Endothelial cell (in vitro differentiated cells): ENCODE measurements around the gene WASF2. TPM values are rescaled to one million over a fixed set of nuclear protein-coding genes. Genes with fewer than 3 reads are reported as not detected.

Experiments used
- DNase-seq: peaks from one replicate; pipeline ENCODE4 v3.0.0; 2021; ENCODE audit warnings: low spot score
- H3K27ac Mint-ChIP-seq: one replicate; pipeline ENCODE4 v1.8.0; 2021; ENCODE audit warnings: mixed read lengths, inconsistent platforms; ENCODE audit not compliant: unreplicated experiment
- H3K27me3 Mint-ChIP-seq: one replicate; pipeline ENCODE4 v1.8.0; 2021; ENCODE audit warnings: mild to moderate bottlenecking, moderate library complexity, mixed read lengths, inconsistent platforms; ENCODE audit not compliant: unreplicated experiment
- H3K36me3 Mint-ChIP-seq: one replicate; pipeline ENCODE4 v1.8.0; 2021; ENCODE audit warnings: mild to moderate bottlenecking, low read depth, mixed read lengths, inconsistent platforms; ENCODE audit not compliant: unreplicated experiment
- H3K4me1 Mint-ChIP-seq: one replicate; pipeline ENCODE4 v1.8.0; 2021; ENCODE audit warnings: mild to moderate bottlenecking, mixed read lengths, inconsistent platforms; ENCODE audit not compliant: unreplicated experiment
- H3K4me3 Mint-ChIP-seq: one replicate; pipeline ENCODE4 v1.8.0; 2021; ENCODE audit warnings: mild to moderate bottlenecking, mixed read lengths, inconsistent platforms; ENCODE audit not compliant: unreplicated experiment
- H3K9me3 Mint-ChIP-seq: one replicate; pipeline ENCODE4 v1.8.0; 2021; ENCODE audit warnings: mixed read lengths, inconsistent platforms; ENCODE audit not compliant: unreplicated experiment
- CTCF ChIP-seq: fragments of 200-600 bp; sonication (generic); IDR thresholded peaks from one replicate; pipeline ENCODE4 v1.5.0; 2021; ENCODE audit warnings: antibody characterized with exemption; ENCODE audit not compliant: unreplicated experiment
- total RNA-seq: library from RNA; stranded (reverse); fragmentation: NEBNext Ultra II Directional; extraction: Animal tissue kit (Norgen Biotek cat#: 25700); gene quantifications from one replicate; pipeline ENCODE4 v1.2.1, GENCODE V29; 2021; ENCODE audit not compliant: unreplicated experiment

WASF2 gene
- total RNA-seq, 1 donor from 2014 or later: 272 TPM

- H3K27me3 Mint-ChIP-seq: peaks cover 3% of the 10 kb centered on the region
- H3K36me3 Mint-ChIP-seq: peaks cover 4% of the 10 kb centered on the region
- no peak overlapping the region for H3K4me3 Mint-ChIP-seq
- H3K4me1 Mint-ChIP-seq: peaks cover 19% of the 10 kb centered on the region
- DNase-seq: no peak
- H3K27ac Mint-ChIP-seq: no peak overlapping the region
- no peak for TF ChIP-seq CTCF
- no peaks in the 10 kb centered on the region for H3K9me3 Mint-ChIP-seq
These were observed 109.7 kb downstream of the WASF2 start for GRCh38 chr1:27380224-27380623.

GRCh38 chr1:27379564-27380122 lies 110.3 kb downstream of the WASF2 start:
- no peak for TF ChIP-seq CTCF
- Mint-ChIP-seq H3K4me3 (no peak overlapping the region), H3K36me3 (peaks cover 4% of the 10 kb centered on the region)

GRCh38 chr1:27377760-27378495 lies 112.0 kb downstream of the WASF2 start:
- no peak for TF ChIP-seq CTCF
- Mint-ChIP-seq H3K27ac (no peak overlapping the region), H3K9me3 (no peaks in the 10 kb centered on the region), H3K36me3 (peaks cover 4% of the 10 kb centered on the region), H3K27me3 (peaks cover 5% of the 10 kb centered on the region), H3K4me3 (no peak overlapping the region), H3K4me1 (peaks cover 33% of the 10 kb centered on the region)
- no peak for DNase-seq

More at GRCh38 chr1:27379564-27380122, 110.3 kb downstream of the WASF2 start:
- Mint-ChIP-seq H3K4me1 (peaks cover 22% of the 10 kb centered on the region), H3K27ac (no peak overlapping the region), H3K27me3 (peaks cover 3% of the 10 kb centered on the region), H3K9me3 (no peaks in the 10 kb centered on the region)
- DNase-seq: no peak

- peak within 1 kb of the TSS; percentile 67 for H3K27ac Mint-ChIP-seq
- no peak for DNase-seq
- H3K36me3 Mint-ChIP-seq: no peaks in the 10 kb centered on the region
- peaks cover 6% of the 10 kb centered on the region for H3K27me3 Mint-ChIP-seq
- H3K4me1 Mint-ChIP-seq: peaks cover 31% of the 10 kb centered on the region
- no peaks in the 10 kb centered on the region for H3K9me3 Mint-ChIP-seq
- no peak within 1 kb of the TSS for H3K4me3 Mint-ChIP-seq
- TF ChIP-seq CTCF: no peak
These were observed 115.4 kb downstream of the WASF2 start, which contains the start of gene FCN3 for GRCh38 chr1:27374362-27375086. TSS of gene FCN3 (minus strand) at chr1:27374824. CDS start at chr1:27374818, 6 bp downstream.
